Panc1 (cell line): ENCODE data around the gene RRAS2. TPM values are rescaled to one million over a fixed set of nuclear protein-coding genes. Genes with fewer than 3 reads are reported as not detected.

ENCODE experiments used
- ATAC-seq: fragments of 200-7000 bp; cut with Tn5 transposase; 2 replicates; pipeline ENCODE4 v1.9.1; 2020; ENCODE audit warnings: mild to moderate bottlenecking, moderate library complexity
- BruUV-seq: library from RNA; stranded (reverse); fragments of 400-500 nt; replicated peaks from 2 replicates; lab custom pipeline; 2021; lab: Mats Ljungman, UMichigan
- CTCF ChIA-PET: fragments of 300-600 bp; sonication (Branson Sonifier 250); formaldehyde crosslinking; loops from one replicate; lab custom pipeline; 2022; ENCODE audit warnings: antibody characterized with exemption; lab: Charles Lee
- POLR2A ChIA-PET: fragments of 300-600 bp; sonication (Branson Sonifier 250); formaldehyde crosslinking; loops from one replicate; lab custom pipeline; 2022; ENCODE audit warnings: antibody characterized with exemption; lab: Charles Lee
- DNase-seq: peaks from one replicate; pipeline ENCODE4 v3.0.0-alpha.2; 2010; ENCODE audit warnings: low read depth, low spot score
- H3K27ac ChIP-seq: 2 replicates; pipeline ENCODE4 v1.5.1; 2011; ENCODE audit warnings: mild to moderate bottlenecking, low read length, inconsistent platforms
- H3K27me3 ChIP-seq: fragments of 200-500 bp; sonication (Bioruptor generic); 2 replicates; pipeline ENCODE4 v1.6.0; 2014; ENCODE audit warnings: low read length, inconsistent platforms; ENCODE audit not compliant: control insufficient read depth, insufficient read depth
- H3K36me3 ChIP-seq: fragments of 200-500 bp; sonication (Bioruptor generic); 2 replicates; pipeline ENCODE4 v1.5.1; 2014; ENCODE audit warnings: inconsistent platforms, mild to moderate bottlenecking, low read length, moderate library complexity; ENCODE audit not compliant: control insufficient read depth, insufficient read depth
- H3K4me1 ChIP-seq: 2 replicates; pipeline ENCODE4 v1.5.1; 2011; ENCODE audit warnings: inconsistent platforms, mild to moderate bottlenecking, low read length, moderate library complexity; ENCODE audit not compliant: control insufficient read depth, insufficient read depth
- H3K4me3 ChIP-seq, 2 experiments: 2 replicates each; pipeline ENCODE4 v1.5.1; 2011 to 2012; ENCODE audit warnings: low read depth in 2 of 2, low read length in 2 of 2, mild to moderate bottlenecking in 2 of 2, inconsistent platforms in 1 of 2, moderate library complexity in 1 of 2
- H3K9me3 ChIP-seq: fragments of 200-500 bp; sonication (Bioruptor generic); 2 replicates; pipeline ENCODE4 v1.5.1; 2014; ENCODE audit warnings: low read depth, mild to moderate bottlenecking, inconsistent platforms, low read length, moderate library complexity; ENCODE audit not compliant: control insufficient read depth, insufficient read depth
- POLR2AphosphoS5 ChIP-seq: IDR thresholded peaks from 2 replicates; pipeline ENCODE4 v1.6.1; 2012; ENCODE audit warnings: mild to moderate bottlenecking, low read depth, low read length, moderate library complexity
- REST ChIP-seq, 2 experiments: IDR thresholded peaks; 2 replicates each; pipeline ENCODE4 v1.6.1; 2011 to 2012; ENCODE audit warnings: low read depth in 2 of 2, control low read depth in 1 of 2, low read length in 1 of 2, mild to moderate bottlenecking in 1 of 2, moderate library complexity in 1 of 2; ENCODE audit not compliant: insufficient read depth in 1 of 2
- SIN3A ChIP-seq: IDR thresholded peaks from 2 replicates; pipeline ENCODE4 v1.6.1; 2012; ENCODE audit warnings: low read depth, mild to moderate bottlenecking, low read length, moderate library complexity, borderline replicate concordance; ENCODE audit not compliant: insufficient read depth
- TCF7L2 ChIP-seq: IDR thresholded peaks from 2 replicates; pipeline ENCODE4 v1.6.1; 2011; ENCODE audit warnings: mild to moderate bottlenecking, low read depth, low read length, inconsistent platforms
- in situ Hi-C: cut with HindIII; loops from 2 replicates; pipeline ENCODE4 v1.10.0; 2016; ENCODE audit warnings: low sequenced_read_pairs, low pct_unique_long_range_greater_than_20kb
- intact Hi-C: fragments of 100-400 bp; cut with micrococcal nuclease; formaldehyde crosslinking; loops from one replicate; pipeline ENCODE4 v1.10.0; 2022; ENCODE audit not compliant: unreplicated experiment
- total RNA-seq: library from RNA; stranded (reverse); gene quantifications from one replicate; pipeline ENCODE4 v1.2.1, GENCODE V29; 2021; ENCODE audit not compliant: unreplicated experiment
- TF ChIP-seq, protein P1 (sequence below): fragments of 450-650 bp; IDR thresholded peaks from 2 replicates; pipeline ENCODE4 v1.5.1; 2017; ENCODE audit warnings: mild to moderate bottlenecking

RRAS2 gene
- total RNA-seq, 1 experiment from 2014 or later, result 58.4 TPM

- BruUV-seq, result no TSS peak
- no peak for TF ChIP-seq TCF7L2
- TF ChIP-seq SIN3A, result no peak
- TF ChIP-seq, protein P1, sequence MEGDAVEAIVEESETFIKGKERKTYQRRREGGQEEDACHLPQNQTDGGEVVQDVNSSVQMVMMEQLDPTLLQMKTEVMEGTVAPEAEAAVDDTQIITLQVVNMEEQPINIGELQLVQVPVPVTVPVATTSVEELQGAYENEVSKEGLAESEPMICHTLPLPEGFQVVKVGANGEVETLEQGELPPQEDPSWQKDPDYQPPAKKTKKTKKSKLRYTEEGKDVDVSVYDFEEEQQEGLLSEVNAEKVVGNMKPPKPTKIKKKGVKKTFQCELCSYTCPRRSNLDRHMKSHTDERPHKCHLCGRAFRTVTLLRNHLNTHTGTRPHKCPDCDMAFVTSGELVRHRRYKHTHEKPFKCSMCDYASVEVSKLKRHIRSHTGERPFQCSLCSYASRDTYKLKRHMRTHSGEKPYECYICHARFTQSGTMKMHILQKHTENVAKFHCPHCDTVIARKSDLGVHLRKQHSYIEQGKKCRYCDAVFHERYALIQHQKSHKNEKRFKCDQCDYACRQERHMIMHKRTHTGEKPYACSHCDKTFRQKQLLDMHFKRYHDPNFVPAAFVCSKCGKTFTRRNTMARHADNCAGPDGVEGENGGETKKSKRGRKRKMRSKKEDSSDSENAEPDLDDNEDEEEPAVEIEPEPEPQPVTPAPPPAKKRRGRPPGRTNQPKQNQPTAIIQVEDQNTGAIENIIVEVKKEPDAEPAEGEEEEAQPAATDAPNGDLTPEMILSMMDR, result no peak
- no peak for TF ChIP-seq REST (IDR thresholded peaks at IDR 0.05; ENCODE audit: insufficient read depth in 1 of 2, low read depth in 2 of 2, low read length in 1 of 2)
- TF ChIP-seq POLR2AphosphoS5, result no peak
- no peak overlapping the region for H3K4me3 ChIP-seq
- H3K4me1 ChIP-seq, result no peaks in the 10 kb centered on the region
- DNase-seq, result no peak
- no peak for ATAC-seq
- intact Hi-C loops (no loop called here), in situ Hi-C loops (no loop called here)
- POLR2A ChIA-PET, result no interaction called here
- H3K36me3 ChIP-seq, result no peaks in the 10 kb centered on the region
- no peak overlapping the region for H3K27ac ChIP-seq
- no peaks in the 10 kb centered on the region for H3K9me3 ChIP-seq
- H3K27me3 ChIP-seq, result no peaks in the 10 kb centered on the region
- CTCF ChIA-PET, result no interaction called here
These were observed 5.3 kb upstream of the RRAS2 start for GRCh38 chr11:14364322-14364721.

- Histone ChIP-seq H3K36me3 (no peaks in the 10 kb centered on the region), H3K27me3 (no peaks in the 10 kb centered on the region), H3K4me1 (no peaks in the 10 kb centered on the region), H3K9me3 (no peaks in the 10 kb centered on the region), H3K4me3 (no peak overlapping the region), H3K27ac (no peak overlapping the region)
- ChIA-PET POLR2A (no interaction called here), CTCF (interaction anchor here (0.5 kb wide), 1 partner anchor 56 kb away, joined by 4 read pairs; no protein-coding TSS in a partner anchor)
- DNase-seq (no peak), ATAC-seq (no peak)
- TF ChIP-seq, protein P1, result no peak
- no peak for TF ChIP-seq REST (IDR thresholded peaks at IDR 0.05; ENCODE audit: insufficient read depth in 1 of 2, low read depth in 2 of 2, low read length in 1 of 2)
- TF ChIP-seq TCF7L2, result no peak
- no peak for TF ChIP-seq POLR2AphosphoS5
- no peak for TF ChIP-seq SIN3A
- in situ Hi-C loops (no loop called here), intact Hi-C loops (no loop called here)
- BruUV-seq, result no TSS peak
These were observed 3.6 kb upstream of the RRAS2 start for GRCh38 chr11:14362611-14363010.
